ENCODE results near the gene AGK. TPM values are rescaled to one million over a fixed set of nuclear protein-coding genes. Genes with fewer than 3 reads are reported as not detected.

Gene AGK
- total and polyA plus RNA-seq, 2 experiments from 2014 or later = 25.6 to 30.8 TPM

DNA sequence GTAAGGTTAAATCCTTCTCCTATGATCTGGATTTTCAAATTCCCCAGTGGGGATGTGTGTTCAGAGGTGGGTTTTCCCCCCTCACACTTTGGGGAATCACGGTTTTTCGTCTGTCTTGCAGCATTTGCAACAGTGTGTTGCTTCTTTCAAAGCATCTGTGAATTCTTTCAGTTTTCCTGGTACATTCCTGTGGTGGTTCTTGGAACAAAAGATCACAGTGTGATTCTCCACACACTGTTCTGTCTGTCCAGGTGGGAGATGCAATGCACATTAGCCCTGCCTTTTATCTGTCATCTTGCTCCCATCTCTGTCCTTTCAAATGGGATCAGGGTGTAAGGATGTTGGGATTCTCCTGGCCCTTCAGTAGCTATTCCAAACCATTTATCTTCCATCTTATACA lies 11.8 kb downstream of the AGK start:
- H3K9me3 ChIP-seq (ENCODE audit: low read depth) = no peaks in the 10 kb centered on the region
- no peaks in the 10 kb centered on the region for H3K4me1 ChIP-seq (ENCODE audit: low read depth)
- no peaks in the 10 kb centered on the region for H3K27me3 ChIP-seq
- no peak overlapping the region for H3K27ac ChIP-seq
- DNase-seq (ENCODE audit: low read depth in 1 of 2, low spot score in 1 of 2) = no peak
- no peaks in the 10 kb centered on the region for H3K36me3 ChIP-seq
- H3K4me3 ChIP-seq = no peak overlapping the region
- TF ChIP-seq, protein P1, sequence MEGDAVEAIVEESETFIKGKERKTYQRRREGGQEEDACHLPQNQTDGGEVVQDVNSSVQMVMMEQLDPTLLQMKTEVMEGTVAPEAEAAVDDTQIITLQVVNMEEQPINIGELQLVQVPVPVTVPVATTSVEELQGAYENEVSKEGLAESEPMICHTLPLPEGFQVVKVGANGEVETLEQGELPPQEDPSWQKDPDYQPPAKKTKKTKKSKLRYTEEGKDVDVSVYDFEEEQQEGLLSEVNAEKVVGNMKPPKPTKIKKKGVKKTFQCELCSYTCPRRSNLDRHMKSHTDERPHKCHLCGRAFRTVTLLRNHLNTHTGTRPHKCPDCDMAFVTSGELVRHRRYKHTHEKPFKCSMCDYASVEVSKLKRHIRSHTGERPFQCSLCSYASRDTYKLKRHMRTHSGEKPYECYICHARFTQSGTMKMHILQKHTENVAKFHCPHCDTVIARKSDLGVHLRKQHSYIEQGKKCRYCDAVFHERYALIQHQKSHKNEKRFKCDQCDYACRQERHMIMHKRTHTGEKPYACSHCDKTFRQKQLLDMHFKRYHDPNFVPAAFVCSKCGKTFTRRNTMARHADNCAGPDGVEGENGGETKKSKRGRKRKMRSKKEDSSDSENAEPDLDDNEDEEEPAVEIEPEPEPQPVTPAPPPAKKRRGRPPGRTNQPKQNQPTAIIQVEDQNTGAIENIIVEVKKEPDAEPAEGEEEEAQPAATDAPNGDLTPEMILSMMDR (IDR thresholded peaks at IDR 0.05; ENCODE audit: low read depth, low read length) = no peak

DNA sequence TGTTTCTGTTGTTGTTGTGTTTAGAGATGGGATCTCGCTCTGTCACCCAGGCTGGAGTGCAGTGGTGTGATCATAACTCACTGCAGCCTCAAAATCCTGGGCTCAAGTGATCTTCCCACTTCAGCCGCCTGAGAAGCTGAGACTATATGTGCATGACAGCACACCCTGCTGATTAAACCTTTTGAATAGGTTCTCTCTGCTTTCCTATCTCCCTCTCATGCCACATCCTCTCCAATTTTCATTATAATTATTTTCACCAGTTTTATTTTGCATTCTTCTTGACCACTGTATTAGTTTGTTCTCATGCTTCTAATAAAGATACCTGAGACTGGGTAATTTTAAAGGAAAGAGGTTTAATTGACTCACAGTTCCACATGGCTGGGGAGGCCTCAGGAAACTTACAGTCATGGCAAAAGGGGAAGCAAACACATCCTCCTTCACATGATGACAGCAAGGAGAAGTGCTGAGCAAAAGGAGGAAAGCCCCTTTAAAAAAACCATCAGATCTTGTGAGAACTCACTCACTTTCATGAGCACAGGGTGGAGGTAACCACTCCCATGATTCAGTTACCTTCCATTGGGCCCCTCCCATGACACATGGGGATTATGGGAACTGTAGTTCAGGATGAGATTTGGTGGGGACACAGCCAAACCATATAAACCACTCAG lies 12.9 kb downstream of the AGK start:
- Histone ChIP-seq H3K36me3 (no peaks in the 10 kb centered on the region), H3K4me3 (no peak overlapping the region), H3K27ac (no peak overlapping the region), H3K9me3 (ENCODE audit: low read depth) (no peaks in the 10 kb centered on the region), H3K4me1 (ENCODE audit: low read depth) (no peaks in the 10 kb centered on the region), H3K27me3 (no peaks in the 10 kb centered on the region)
- TF ChIP-seq, protein P1 (IDR thresholded peaks at IDR 0.05; ENCODE audit: low read depth, low read length) = no peak
- DNase-seq (ENCODE audit: low read depth in 1 of 2, low spot score in 1 of 2) = no peak

DNA sequence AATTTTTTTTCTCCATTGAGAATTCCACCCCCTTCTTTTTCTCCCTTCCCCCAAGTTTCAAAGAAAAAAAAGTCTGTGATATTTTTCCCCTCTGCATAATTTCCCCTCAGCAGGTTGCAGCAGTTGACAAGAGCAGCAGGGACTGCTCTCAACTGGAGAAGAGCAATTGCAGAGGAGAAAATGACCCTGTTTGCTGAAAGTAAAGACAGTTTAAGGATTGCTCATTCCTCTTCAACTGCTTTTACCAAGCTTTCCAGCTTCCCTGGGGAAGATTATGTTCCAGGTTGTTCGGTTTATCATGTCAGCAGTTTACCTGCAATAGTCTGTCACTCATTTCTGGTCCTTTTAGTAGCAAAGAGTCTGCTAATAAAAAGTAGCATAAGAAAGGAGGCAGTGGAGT lies 16.2 kb downstream of the AGK start:
- no peaks in the 10 kb centered on the region for H3K36me3 ChIP-seq
- no peaks in the 10 kb centered on the region for H3K4me1 ChIP-seq (ENCODE audit: low read depth)
- H3K27me3 ChIP-seq = no peaks in the 10 kb centered on the region
- H3K9me3 ChIP-seq (ENCODE audit: low read depth) = no peaks in the 10 kb centered on the region
- DNase-seq (ENCODE audit: low read depth in 1 of 2, low spot score in 1 of 2) = no peak
- TF ChIP-seq, protein P1 (IDR thresholded peaks at IDR 0.05; ENCODE audit: low read depth, low read length) = no peak
- H3K4me3 ChIP-seq = no peak overlapping the region
- no peak overlapping the region for H3K27ac ChIP-seq

DNA sequence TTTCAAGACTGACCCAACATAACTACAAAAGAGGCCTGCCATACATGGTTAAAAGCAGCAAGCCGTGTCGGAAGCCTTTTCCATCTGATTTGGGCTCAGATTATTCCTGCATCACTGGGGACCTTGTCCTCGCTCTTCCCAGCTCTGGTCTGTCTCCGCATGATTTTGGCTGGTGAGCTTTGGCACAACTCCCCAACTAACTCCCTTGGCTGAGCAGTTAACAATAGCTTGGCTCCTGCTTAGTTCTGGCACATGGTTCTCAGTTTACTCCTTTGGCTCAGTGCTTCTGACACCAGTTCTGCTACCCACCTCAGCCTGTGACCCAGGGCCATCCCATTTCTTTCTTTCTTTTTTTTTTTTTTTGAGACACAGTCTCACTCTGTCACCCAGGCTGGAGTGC lies 17.0 kb downstream of the AGK start:
- Histone ChIP-seq H3K4me1 (ENCODE audit: low read depth) (no peaks in the 10 kb centered on the region), H3K9me3 (ENCODE audit: low read depth) (no peaks in the 10 kb centered on the region), H3K4me3 (no peak overlapping the region), H3K27ac (no peak overlapping the region), H3K36me3 (no peaks in the 10 kb centered on the region), H3K27me3 (no peaks in the 10 kb centered on the region)
- TF ChIP-seq, protein P1 (IDR thresholded peaks at IDR 0.05; ENCODE audit: low read depth, low read length) = no peak
- DNase-seq (ENCODE audit: low read depth in 1 of 2, low spot score in 1 of 2) = no peak

DNA sequence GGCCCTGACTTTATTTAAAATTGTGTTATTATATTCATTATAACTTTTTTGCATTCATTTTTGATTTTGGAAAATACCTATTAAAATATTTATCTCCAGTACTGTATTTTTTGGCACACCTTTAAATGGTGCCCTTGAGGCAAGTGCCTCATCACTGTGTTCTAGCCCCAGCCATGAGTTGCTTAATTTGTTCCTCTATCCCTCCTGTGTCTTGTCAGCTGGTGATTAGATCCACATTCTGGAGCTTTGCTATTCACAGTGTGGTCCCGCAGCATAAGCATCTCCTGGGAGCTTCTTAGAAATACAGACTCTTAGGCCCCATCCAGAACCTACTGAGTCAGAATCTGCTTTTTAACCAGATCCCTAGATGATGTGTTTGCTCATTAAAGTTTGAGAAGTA lies 19.8 kb downstream of the AGK start:
- Histone ChIP-seq H3K4me3 (no peak overlapping the region), H3K36me3 (no peaks in the 10 kb centered on the region), H3K27me3 (no peaks in the 10 kb centered on the region), H3K4me1 (ENCODE audit: low read depth) (no peaks in the 10 kb centered on the region), H3K9me3 (ENCODE audit: low read depth) (no peaks in the 10 kb centered on the region), H3K27ac (no peak overlapping the region)
- no peak for DNase-seq (ENCODE audit: low read depth in 1 of 2, low spot score in 1 of 2)
- TF ChIP-seq, protein P1 (IDR thresholded peaks at IDR 0.05; ENCODE audit: low read depth, low read length) = no peak

All from cardiac muscle cell (in vitro differentiated cells and primary cell).